ENCODE data around the gene RASSF8. TPM values are rescaled to one million over a fixed set of nuclear protein-coding genes. Genes with fewer than 3 reads are reported as not detected.

RASSF8 gene
- total and polyA plus RNA-seq, 9 of the 15 experiments (the other 6 are each of a cell fraction or from before 2014, with no cell fraction given), result 0.01 to 0.36 (median 0.12) TPM; not detected in 1

DNA sequence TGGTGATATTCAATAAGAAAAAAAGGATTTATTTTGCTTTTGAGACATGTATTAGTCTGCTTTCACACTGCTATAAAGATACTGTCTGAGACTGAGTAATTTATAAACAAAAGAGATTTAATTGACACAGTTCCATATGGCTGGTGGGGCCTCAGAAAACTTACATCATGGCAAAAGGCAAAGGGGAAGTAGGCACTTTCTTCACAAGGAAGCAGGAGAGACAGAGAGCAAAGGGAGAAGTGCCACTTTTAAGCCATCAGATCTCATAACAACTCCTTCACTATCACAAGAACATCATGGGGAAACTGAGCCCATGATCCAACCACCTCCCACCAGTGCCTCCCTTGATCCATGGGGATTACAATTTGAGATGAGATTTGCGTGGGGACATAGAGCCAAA, 122.4 kb downstream of the RASSF8 start:
- Histone ChIP-seq H3K9me1 (ENCODE audit: control insufficient read depth, insufficient read depth, low read length) (no peaks in the 10 kb centered on the region), H3K27me3 (ENCODE audit: control insufficient read depth in 2 of 2, insufficient read depth in 2 of 2, low read length in 2 of 2) (no peaks in the 10 kb centered on the region), H3K4me2 (ENCODE audit: insufficient read depth, low read length) (no peak overlapping the region), H3K4me1 (replicated peaks in 1 of 2; ENCODE audit: control insufficient read depth in 2 of 2, insufficient read depth in 2 of 2, low read length in 2 of 2) (no peaks in the 10 kb centered on the region), H3K4me3 (no peak overlapping the region), H3K79me2 (ENCODE audit: control insufficient read depth, insufficient read depth, low read length) (no peaks in the 10 kb centered on the region), H2AFZ (ENCODE audit: low read depth, low read length) (no peak overlapping the region), H3K9ac (ENCODE audit: insufficient read depth in 1 of 2, low read depth in 2 of 2, low read length in 2 of 2) (no peak overlapping the region), H3K27ac (ENCODE audit: extremely low read depth, low read depth, low read length) (no peak overlapping the region), H4K20me1 (replicated peaks; ENCODE audit: control insufficient read depth, insufficient read depth, low read length) (no peaks in the 10 kb centered on the region), H3K36me3 (ENCODE audit: control insufficient read depth, insufficient read depth, low read length) (no peaks in the 10 kb centered on the region), H3K9me3 (replicated peaks; ENCODE audit: control insufficient read depth, insufficient read depth, low read depth, low read length) (no peaks in the 10 kb centered on the region)
- in situ Hi-C loops (cut with MboI) (no loop called here), intact Hi-C loops (cut with micrococcal nuclease) (no loop called here)
- ATAC-seq, result no peak
- FAIRE-seq, result no peak
- WGBS (ENCODE audit: insufficient coverage, low coverage, missing lambda C conversion rate), result 0% methylated on average over 1 of the region's 1 CpG
- CTCF ChIA-PET (ENCODE audit: low intra/inter-chr PET ratio), result no interaction called here
- no peak for DNase-seq (ENCODE audit: extremely low read depth in 1 of 4, low spot score in 3 of 4)
- no TSS peak for BruUV-seq (replicated peaks)
- POLR2A ChIA-PET, result no interaction called here
- no peak for TF ChIP-seq ZFP1 (CRISPR knock-in tag; IDR thresholded peaks at IDR 0.05)
- TF ChIP-seq MEF2D (tag; conservative IDR thresholded peaks at IDR 0.05; ENCODE audit: low read depth), result no peak
- no peak for TF ChIP-seq KAT8 (IDR thresholded peaks at IDR 0.05; ENCODE audit: low read depth)
- TF ChIP-seq GTF2F1 (IDR thresholded peaks at IDR 0.05; ENCODE audit: low read depth, low read length), result no peak
- TF ChIP-seq TAF9B (IDR thresholded peaks at IDR 0.05; ENCODE audit: partially characterized antibody), result no peak
- no peak for TF ChIP-seq DDX20 (tag; IDR thresholded peaks at IDR 0.05; ENCODE audit: low read depth)
- no peak for TF ChIP-seq ZNF239 (CRISPR knock-in tag; IDR thresholded peaks at IDR 0.05)
- no peak for TF ChIP-seq CTCFL (IDR thresholded peaks at IDR 0.05; ENCODE audit: borderline replicate concordance, insufficient read depth, low read depth, low read length, poor library complexity, severe bottlenecking)
- TF ChIP-seq RBM17 (IDR thresholded peaks at IDR 0.05; ENCODE audit: borderline replicate concordance, low read depth, low read length), result no peak
- no peak for TF ChIP-seq ZNF124 (CRISPR knock-in tag; IDR thresholded peaks at IDR 0.05)
